Effector CD4-positive, alpha-beta T cell (primary cell): ENCODE data around the gene PUM1.

Experiments
- DNase-seq: peaks from one replicate; pipeline ENCODE4 v3.0.0-alpha.2; 2020

Gene PUM1

GRCh38 chr1:30904191-30904961 is 161.1 kb downstream of the PUM1 start:
- no peak for DNase-seq

- no peak for DNase-seq
Measured at GRCh38 chr1:30903343-30904034, 162.0 kb downstream of the PUM1 start.

GRCh38 chr1:30902593-30903290 is 162.8 kb downstream of the PUM1 start:
- no peak for DNase-seq

GRCh38 chr1:30901798-30902581 is 163.5 kb downstream of the PUM1 start:
- DNase-seq, result no peak

GRCh38 chr1:30900931-30901560 is 164.5 kb downstream of the PUM1 start:
- no peak for DNase-seq

- DNase-seq, result no peak
Measured at GRCh38 chr1:30900486-30900885, 165.0 kb downstream of the PUM1 start.

GRCh38 chr1:30899577-30900389 is 165.7 kb downstream of the PUM1 start:
- no peak for DNase-seq

- no peak for DNase-seq
Measured at GRCh38 chr1:30898031-30898815, 167.3 kb downstream of the PUM1 start.

- no peak for DNase-seq
Measured at GRCh38 chr1:30896905-30897304, 168.6 kb downstream of the PUM1 start.

GRCh38 chr1:30895944-30896660 is 169.4 kb downstream of the PUM1 start:
- DNase-seq, result no peak

- DNase-seq, result no peak
Measured at GRCh38 chr1:30895382-30895943, 170.1 kb downstream of the PUM1 start.

- no peak for DNase-seq
Measured at GRCh38 chr1:30894508-30894973, 171.0 kb downstream of the PUM1 start.

GRCh38 chr1:30893776-30894507 is 171.6 kb downstream of the PUM1 start:
- no peak for DNase-seq

- DNase-seq, result no peak
Measured at GRCh38 chr1:30892671-30893073, 172.8 kb downstream of the PUM1 start.

GRCh38 chr1:30891227-30891552 is 174.3 kb downstream of the PUM1 start:
- no peak for DNase-seq

GRCh38 chr1:30890502-30891226 is 174.9 kb downstream of the PUM1 start:
- DNase-seq, result no peak

GRCh38 chr1:30889511-30889910 is 176.0 kb downstream of the PUM1 start:
- DNase-seq, result no peak

- no peak for DNase-seq
Measured at GRCh38 chr1:30888975-30889374, 176.5 kb downstream of the PUM1 start.
